Heart left ventricle (tissue), 16 donors: ENCODE measurements around the gene CAPN7. TPM values are rescaled to one million over a fixed set of nuclear protein-coding genes. Genes with fewer than 3 reads are reported as not detected.

Source experiments
- ATAC-seq, 4 donors: fragments of 200-7000 bp; cut with Tn5 transposase; one replicate each; pipeline ENCODE4 v1.9.1; 2020 to 2022; ENCODE audit warnings: moderate library complexity in 4 of 4, mild to moderate bottlenecking in 3 of 4, moderate number of reproducible peaks in 1 of 4
- DNase-seq, 5 donors: peaks; one replicate each; pipeline ENCODE4 v3.0.0-alpha.2; 2020
- H3K27ac ChIP-seq, 12 donors: fragments of 200-600 bp; sonication (generic) in 4 of 12; one replicate each; pipeline versions ENCODE4 v1.5.0 to v1.8.0; 2016 to 2022; ENCODE audit warnings: mild to moderate bottlenecking in 2 of 12
- H3K27me3 ChIP-seq, 9 donors: fragments of 200-600 bp; sonication (generic) in 2 of 9; one replicate each; pipeline versions ENCODE4 v1.5.1 to v1.8.0; 2016 to 2022; ENCODE audit warnings: mild to moderate bottlenecking in 3 of 9
- H3K36me3 ChIP-seq, 9 donors: fragments of 200-600 bp; sonication (generic) in 2 of 9; one replicate each; pipeline versions ENCODE4 v1.5.0 to v1.8.0; 2018 to 2022; ENCODE audit warnings: mild to moderate bottlenecking in 2 of 9
- H3K4me1 ChIP-seq, 12 donors: fragments of 200-600 bp; sonication (generic) in 4 of 12; one replicate each; pipeline versions ENCODE4 v1.5.0 to v1.8.0; 2016 to 2022; ENCODE audit warnings: mild to moderate bottlenecking in 3 of 12
- H3K4me3 ChIP-seq, 12 donors: fragments of 200-600 bp; sonication (generic) in 4 of 12; one replicate each; pipeline versions ENCODE4 v1.5.0 to v1.8.0; 2017 to 2022; ENCODE audit warnings: mild to moderate bottlenecking in 9 of 12, moderate library complexity in 4 of 12
- H3K9me3 ChIP-seq, 12 donors: fragments of 200-600 bp; sonication (generic) in 4 of 12; one replicate each; pipeline versions ENCODE4 v1.5.0 to v1.8.0; 2016 to 2022; ENCODE audit warnings: mild to moderate bottlenecking in 1 of 12
- POLR2A ChIP-seq, 2 donors: fragments of 450-650 bp; IDR thresholded peaks; one replicate each; pipeline ENCODE4 v1.6.1; 2017; ENCODE audit warnings: antibody characterized with exemption in 2 of 2, mild to moderate bottlenecking in 2 of 2, moderate library complexity in 2 of 2
- WGBS, 4 donors: extraction: QIAGEN DNeasy Blood & Tissue Kit in 2 of 4; methylation state at CpG; one replicate each; pipeline versions ENCODE4 v1.1.5 to v1.1.7; 2013 to 2018; 5-methylcytosine and 5-hydroxymethylcytosine counted together
- intact Hi-C, 10 donors: fragments of 100-400 bp; cut with DNase I; formaldehyde crosslinking; loops; one replicate each; pipeline versions ENCODE4 v1.11.1 to v1.14.2; 2022
- polyA plus RNA-seq, 2 donors: library from polyadenylated mRNA; stranded (reverse); fragments of 200-250 nt; gene quantifications; one replicate each; pipeline ENCODE4 v1.2.3, GENCODE V29; 2013
- total RNA-seq, 9 donors: library from RNA; depleted of rRNA in 2 of 9; stranded (reverse); fragments of >200 nt in 2 of 9; fragmentation: NEBNext Ultra II Directional in 3 of 9; extraction: Animal tissue kit (Norgen Biotek cat#: 25700) in 3 of 9; gene quantifications; one replicate each; pipeline versions ENCODE4 v1.1.0 to v1.2.4, GENCODE V29; 2016 to 2023
- TF ChIP-seq, protein P1 (sequence below), 12 donors: fragments of 200-600 bp; sonication (generic) in 4 of 12; IDR thresholded peaks; one replicate each; pipeline versions ENCODE4 v1.5.0 to v1.8.0; 2018 to 2022; ENCODE audit warnings: antibody characterized with exemption in 12 of 12, mild to moderate bottlenecking in 5 of 12
- donor health status: ischemic (EF 13 %, LVEDD 7.1; RV severe dilation, severe dysfunction).
- donor health status: healthy with polysubstance abuse.
- donor health status: DM: no; HTN: yes; CAD: no.
- donor health status: DM: no; HTN: no; CAD: no.
- donor health status: ischemic (EF 25% LVEDD 6.9; RV normal size, moderate dysfunction).
- donor health status: ischemic (EF 25% LVEDD 5.7; RV mildly dilated, moderate dysfunction).
- donor health status: healthy.
- donor health status: DM: yes; HTN: yes; CAD: no.
- donor health status: ischemic (EF 35%, LVEDD 5.7; RV mildly dilated, moderate dysfunction).
- donor health status: nonischemic (EF 11% LVEDD 7.7; RV severe dilation, severe dysfunction).
- donor health status: DM: yes; HTN: yes; CAD: no.
- donor health status: PGD.
- donor health status: ischemic (EF 29% LVEDD 5.4; RV normal size, mild dysfunction).
- donor health status: nonischemic (EF 23%, LVEDD 6.1; RV moderate dilation, normal function).

The CAPN7 gene
- total and polyA plus RNA-seq, 11 donors: 9.1 to 38.2 (median 24.2) TPM

DNA sequence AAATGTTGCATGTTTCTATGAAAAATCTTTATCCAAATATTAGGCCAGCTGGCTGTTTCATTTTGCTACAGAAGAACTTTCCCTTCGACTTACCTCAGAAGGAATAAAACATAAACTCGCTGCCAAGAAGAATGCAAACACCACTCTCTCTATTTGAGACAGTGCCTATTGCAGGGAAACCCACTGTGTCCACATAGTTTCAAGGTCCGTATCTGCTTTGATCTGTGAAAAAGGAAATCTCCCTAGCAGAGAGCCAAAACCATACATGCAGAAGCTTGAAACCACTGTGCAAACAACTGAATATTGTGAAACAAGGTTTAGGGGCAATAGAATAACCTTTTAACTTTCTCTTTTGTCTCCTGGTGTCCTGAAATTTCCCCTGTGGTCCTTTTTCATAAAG, 35.0 kb upstream of the CAPN7 start:
- Histone ChIP-seq H3K27me3 (no peaks in the 10 kb centered on the region), H3K36me3 (no peaks in the 10 kb centered on the region), H3K4me1 (peaks cover 0 to 10% (median 0%) of the 10 kb centered on the region in 12 donors), H3K9me3 (peaks cover 0 to 7% (median 0%) of the 10 kb centered on the region in 12 donors), H3K4me3 (no peak overlapping the region), H3K27ac (no peak overlapping the region)
- ATAC-seq (no peak), DNase-seq (no peak)
- no peak for TF ChIP-seq POLR2A (IDR thresholded peaks at IDR 0.05)
- TF ChIP-seq, protein P1, sequence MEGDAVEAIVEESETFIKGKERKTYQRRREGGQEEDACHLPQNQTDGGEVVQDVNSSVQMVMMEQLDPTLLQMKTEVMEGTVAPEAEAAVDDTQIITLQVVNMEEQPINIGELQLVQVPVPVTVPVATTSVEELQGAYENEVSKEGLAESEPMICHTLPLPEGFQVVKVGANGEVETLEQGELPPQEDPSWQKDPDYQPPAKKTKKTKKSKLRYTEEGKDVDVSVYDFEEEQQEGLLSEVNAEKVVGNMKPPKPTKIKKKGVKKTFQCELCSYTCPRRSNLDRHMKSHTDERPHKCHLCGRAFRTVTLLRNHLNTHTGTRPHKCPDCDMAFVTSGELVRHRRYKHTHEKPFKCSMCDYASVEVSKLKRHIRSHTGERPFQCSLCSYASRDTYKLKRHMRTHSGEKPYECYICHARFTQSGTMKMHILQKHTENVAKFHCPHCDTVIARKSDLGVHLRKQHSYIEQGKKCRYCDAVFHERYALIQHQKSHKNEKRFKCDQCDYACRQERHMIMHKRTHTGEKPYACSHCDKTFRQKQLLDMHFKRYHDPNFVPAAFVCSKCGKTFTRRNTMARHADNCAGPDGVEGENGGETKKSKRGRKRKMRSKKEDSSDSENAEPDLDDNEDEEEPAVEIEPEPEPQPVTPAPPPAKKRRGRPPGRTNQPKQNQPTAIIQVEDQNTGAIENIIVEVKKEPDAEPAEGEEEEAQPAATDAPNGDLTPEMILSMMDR (IDR thresholded peaks at IDR 0.05): no peak
- WGBS, 4 donors: 64 to 77% (median 69%) methylated on average over 3 of the region's 3 CpGs
- intact Hi-C loops: loop anchor here in 1 of 10 donors (10.0 kb wide), 1 partner anchor 56 kb away; no protein-coding TSS in a partner anchor

DNA sequence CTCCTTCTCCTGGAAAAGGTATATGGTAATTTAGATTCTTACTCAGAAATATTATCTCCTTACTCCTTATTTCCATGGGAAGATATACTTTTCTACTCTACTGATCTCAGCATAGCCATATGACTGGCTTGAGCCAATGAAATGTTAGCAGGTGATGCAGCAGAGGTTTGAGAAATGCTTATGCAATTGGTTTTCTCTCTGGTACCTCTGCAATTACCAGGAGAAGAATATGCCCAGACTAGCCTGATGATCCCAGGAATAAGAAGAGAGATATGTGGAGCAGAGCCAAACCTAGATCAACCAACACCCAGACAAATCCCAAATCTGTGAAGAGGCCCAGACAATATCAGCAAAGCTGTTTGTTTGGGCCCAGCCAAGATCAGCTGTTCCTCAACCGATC, 33.2 kb upstream of the CAPN7 start:
- H3K4me1 ChIP-seq: peaks cover 0 to 10% (median 0%) of the 10 kb centered on the region in 12 donors
- H3K27ac ChIP-seq: no peak overlapping the region
- no peaks in the 10 kb centered on the region for H3K36me3 ChIP-seq
- peaks cover 0 to 7% (median 0%) of the 10 kb centered on the region in 12 donors for H3K9me3 ChIP-seq
- intact Hi-C loops: loop anchor here in 1 of 10 donors (10.0 kb wide), 1 partner anchor 58 kb away; no protein-coding TSS in a partner anchor
- WGBS, 4 donors: 71 to 87% (median 86%) methylated on average over 1 of the region's 1 CpG
- ATAC-seq (no peak), DNase-seq (no peak)
- H3K27me3 ChIP-seq: peaks cover 0 to 1% (median 0%) of the 10 kb centered on the region in 9 donors
- TF ChIP-seq, protein P1 (IDR thresholded peaks at IDR 0.05): no peak
- TF ChIP-seq POLR2A (IDR thresholded peaks at IDR 0.05): no peak
- no peak overlapping the region for H3K4me3 ChIP-seq

DNA sequence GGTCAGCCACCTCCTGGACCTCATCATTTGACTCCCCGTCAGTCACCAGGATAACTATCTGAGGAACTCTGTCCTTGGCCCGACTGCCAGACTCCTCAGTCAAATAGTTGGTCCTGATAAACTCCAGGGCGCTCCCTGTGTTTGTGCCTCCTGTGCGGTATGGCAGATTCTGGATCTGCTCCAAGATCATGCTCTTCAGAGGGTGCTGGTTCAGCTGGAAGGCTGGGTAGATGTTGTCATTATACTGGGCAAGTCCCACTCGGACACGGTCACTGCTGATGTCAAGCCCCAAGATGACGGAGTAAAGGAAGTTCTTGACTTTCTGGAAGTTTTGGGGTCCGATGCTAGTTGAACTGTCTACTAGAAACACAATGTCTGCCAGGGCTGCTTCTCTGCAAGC, 31.1 kb upstream of the CAPN7 start:
- Histone ChIP-seq H3K9me3 (peaks cover 0 to 7% (median 0%) of the 10 kb centered on the region in 12 donors), H3K4me1 (peaks cover 0 to 10% (median 0%) of the 10 kb centered on the region in 12 donors), H3K36me3 (no peaks in the 10 kb centered on the region), H3K4me3 (no peak overlapping the region), H3K27me3 (peaks cover 0 to 5% (median 0%) of the 10 kb centered on the region in 9 donors), H3K27ac (peak overlapping the region in 3 of 12 donors; percentile 9 to 44 (median 38))
- DNase-seq: peak in 4 of 5 donors; percentile 25 to 50 (median 40)
- ATAC-seq: peak; percentile 77 to 92 (median 88)
- 42 to 66% (median 47%) methylated on average over 8 of the region's 8 CpGs for WGBS, 4 donors
- intact Hi-C loops: loop anchor here in 1 of 10 donors (10.0 kb wide), 1 partner anchor 60 kb away; no protein-coding TSS in a partner anchor
- TF ChIP-seq POLR2A (IDR thresholded peaks at IDR 0.05): no peak
- TF ChIP-seq, protein P1 (IDR thresholded peaks at IDR 0.05): no peak

DNA sequence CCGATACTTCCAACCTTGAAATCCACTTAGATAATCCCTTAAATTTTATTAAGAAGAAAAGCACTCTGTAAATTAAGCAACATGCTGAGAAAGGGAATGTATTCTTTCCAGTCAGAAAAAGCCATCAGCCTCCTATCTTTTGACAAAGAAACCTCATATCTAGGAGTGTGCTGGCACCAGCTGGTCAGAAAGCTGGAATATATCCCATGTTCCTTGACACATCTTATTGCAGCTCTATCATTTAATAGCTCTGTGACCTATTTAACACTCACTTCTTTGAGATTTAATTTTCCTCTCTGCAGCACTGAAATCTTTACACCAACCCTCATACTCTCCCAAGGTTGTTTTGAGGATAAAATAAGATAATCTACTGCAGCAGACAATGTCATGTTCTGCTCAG, 30.4 kb upstream of the CAPN7 start:
- ATAC-seq (peak in 3 of 4 donors; percentile 49 to 63 (median 55)), DNase-seq (no peak)
- WGBS, 4 donors: 83 to 91% (median 88%) methylated on average over 1 of the region's 1 CpG
- peaks cover 0 to 7% (median 0%) of the 10 kb centered on the region in 12 donors for H3K9me3 ChIP-seq
- intact Hi-C loops: loop anchor here in 1 of 10 donors (10.0 kb wide), 1 partner anchor 61 kb away; no protein-coding TSS in a partner anchor
- peak overlapping the region in 3 of 12 donors; percentile 9 to 44 (median 38) for H3K27ac ChIP-seq
- no peak overlapping the region for H3K4me3 ChIP-seq
- H3K27me3 ChIP-seq: peaks cover 0 to 5% (median 0%) of the 10 kb centered on the region in 9 donors
- H3K4me1 ChIP-seq: peaks cover 0 to 10% (median 0%) of the 10 kb centered on the region in 12 donors
- no peaks in the 10 kb centered on the region for H3K36me3 ChIP-seq
- no peak for TF ChIP-seq POLR2A (IDR thresholded peaks at IDR 0.05)
- TF ChIP-seq, protein P1 (IDR thresholded peaks at IDR 0.05): no peak
